Transverse colon (tissue), 4 donors: ENCODE results near the gene WDR27.

Experiments used
- CTCF ChIP-seq, 5 experiments: fragments of 200-600 bp in 3 of 5; fragments of 450-650 bp in 2 of 5; sonication (generic) in 3 of 5; IDR thresholded peaks; 1 replicate in 2 of 5; 2 replicates in 3 of 5; pipeline ENCODE4 v1.5.1; 2016 to 2017; ENCODE audit warnings: antibody characterized with exemption in 5 of 5, inconsistent platforms in 3 of 5, mild to moderate bottlenecking in 2 of 5, moderate library complexity in 1 of 5
- POLR2A ChIP-seq: fragments of 450-650 bp; IDR thresholded peaks from one replicate; pipeline ENCODE4 v1.6.1; 2016; ENCODE audit warnings: antibody characterized with exemption, mild to moderate bottlenecking, moderate library complexity
- POLR2AphosphoS5 ChIP-seq, 3 donors: sonication (generic); formaldehyde crosslinking; IDR thresholded peaks; one replicate each; pipeline ENCODE4 v1.6.1; 2016; ENCODE audit warnings: antibody characterized with exemption in 3 of 3

- TF ChIP-seq CTCF (IDR thresholded peaks at IDR 0.05) (no peak), POLR2AphosphoS5 (IDR thresholded peaks at IDR 0.05) (no peak), POLR2A (no peak)
These were observed 60.8 kb downstream of the WDR27 start for GRCh38 chr6:169640983-169641382.
